ENCODE measurements around the gene SMTNL2.
"Not testable (repeated sequence)": the region's sequence is repeated elsewhere in the genome, so short reads cannot be mapped to it uniquely, and the experiment has no call there.

SMTNL2 gene

GRCh38 chr17:4642286-4642685 lies 58.0 kb downstream of the SMTNL2 start:
- no peak overlapping the region for H3K4me2 ChIP-seq (ENCODE audit: low read length)
- no peaks in the 10 kb centered on the region for H3K9me3 ChIP-seq (ENCODE audit: control insufficient read depth, low read length)
- no peaks in the 10 kb centered on the region for H3K79me2 ChIP-seq
- no peak overlapping the region for H2AFZ ChIP-seq
- H3K4me1 ChIP-seq: no peaks in the 10 kb centered on the region
- no peaks in the 10 kb centered on the region for H3K36me3 ChIP-seq (ENCODE audit: control insufficient read depth, insufficient read depth, low read length)
- TF ChIP-seq, protein P1, sequence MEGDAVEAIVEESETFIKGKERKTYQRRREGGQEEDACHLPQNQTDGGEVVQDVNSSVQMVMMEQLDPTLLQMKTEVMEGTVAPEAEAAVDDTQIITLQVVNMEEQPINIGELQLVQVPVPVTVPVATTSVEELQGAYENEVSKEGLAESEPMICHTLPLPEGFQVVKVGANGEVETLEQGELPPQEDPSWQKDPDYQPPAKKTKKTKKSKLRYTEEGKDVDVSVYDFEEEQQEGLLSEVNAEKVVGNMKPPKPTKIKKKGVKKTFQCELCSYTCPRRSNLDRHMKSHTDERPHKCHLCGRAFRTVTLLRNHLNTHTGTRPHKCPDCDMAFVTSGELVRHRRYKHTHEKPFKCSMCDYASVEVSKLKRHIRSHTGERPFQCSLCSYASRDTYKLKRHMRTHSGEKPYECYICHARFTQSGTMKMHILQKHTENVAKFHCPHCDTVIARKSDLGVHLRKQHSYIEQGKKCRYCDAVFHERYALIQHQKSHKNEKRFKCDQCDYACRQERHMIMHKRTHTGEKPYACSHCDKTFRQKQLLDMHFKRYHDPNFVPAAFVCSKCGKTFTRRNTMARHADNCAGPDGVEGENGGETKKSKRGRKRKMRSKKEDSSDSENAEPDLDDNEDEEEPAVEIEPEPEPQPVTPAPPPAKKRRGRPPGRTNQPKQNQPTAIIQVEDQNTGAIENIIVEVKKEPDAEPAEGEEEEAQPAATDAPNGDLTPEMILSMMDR (IDR thresholded peaks at IDR 0.05): no peak
- no peak overlapping the region for H3K9ac ChIP-seq
- H3K27ac ChIP-seq: no peak overlapping the region
- no peak overlapping the region for H3K4me3 ChIP-seq (ENCODE audit: low read depth, low read length)
- H3K27me3 ChIP-seq (ENCODE audit: control insufficient read depth, insufficient read depth, low read length): no peaks in the 10 kb centered on the region

GRCh38 chr17:4643676-4644075 lies 59.3 kb downstream of the SMTNL2 start:
- no peaks in the 10 kb centered on the region for H3K27me3 ChIP-seq (ENCODE audit: control insufficient read depth, insufficient read depth, low read length)

GRCh38 chr17:4645642-4646041 lies 61.3 kb downstream of the SMTNL2 start:
- no peaks in the 10 kb centered on the region for H3K36me3 ChIP-seq (ENCODE audit: control insufficient read depth, insufficient read depth, low read length)
- H3K27me3 ChIP-seq (ENCODE audit: control insufficient read depth, insufficient read depth, low read length): no peaks in the 10 kb centered on the region
- TF ChIP-seq, protein P1 (IDR thresholded peaks at IDR 0.05): no peak
- H3K27ac ChIP-seq: no peak overlapping the region
- H3K79me2 ChIP-seq: no peaks in the 10 kb centered on the region
- no peaks in the 10 kb centered on the region for H3K4me1 ChIP-seq
- H3K9ac ChIP-seq: no peak overlapping the region
- H2AFZ ChIP-seq: no peak overlapping the region
- no peak overlapping the region for H3K4me3 ChIP-seq (ENCODE audit: low read depth, low read length)
- H3K4me2 ChIP-seq (ENCODE audit: low read length): no peak overlapping the region
- no peaks in the 10 kb centered on the region for H3K9me3 ChIP-seq (ENCODE audit: control insufficient read depth, low read length)

More at GRCh38 chr17:4643676-4644075, 59.3 kb downstream of the SMTNL2 start:
- Histone ChIP-seq H3K36me3 (ENCODE audit: control insufficient read depth, insufficient read depth, low read length) (no peaks in the 10 kb centered on the region), H3K9ac (no peak overlapping the region), H2AFZ (no peak overlapping the region), H3K79me2 (no peaks in the 10 kb centered on the region), H3K27ac (no peak overlapping the region), H3K4me2 (ENCODE audit: low read length) (no peak overlapping the region), H3K9me3 (ENCODE audit: control insufficient read depth, low read length) (no peaks in the 10 kb centered on the region), H3K4me3 (ENCODE audit: low read depth, low read length) (no peak overlapping the region), H3K4me1 (no peaks in the 10 kb centered on the region)
- TF ChIP-seq, protein P1 (IDR thresholded peaks at IDR 0.05): no peak

DNA sequence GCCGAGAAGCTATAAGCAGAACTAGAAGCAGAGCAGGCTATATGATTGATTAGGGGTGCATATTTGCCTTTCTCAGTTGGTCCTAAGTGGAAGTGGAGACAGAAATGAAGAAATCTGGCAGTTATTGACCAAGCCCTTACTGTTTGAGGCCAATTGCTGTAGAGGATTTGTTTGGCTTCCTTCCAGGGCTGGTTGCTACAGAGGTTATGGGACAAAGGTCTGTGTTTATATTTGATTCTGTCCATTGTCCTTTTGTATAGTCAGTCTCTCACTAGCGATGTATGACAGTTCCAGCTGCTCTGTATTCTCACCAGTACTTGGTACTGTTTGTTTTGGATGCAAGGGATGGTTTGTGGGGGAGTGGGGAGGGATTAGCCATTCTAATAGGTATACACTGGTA lies 64.4 kb downstream of the SMTNL2 start:
- H3K9ac ChIP-seq: no peak overlapping the region
- no peak overlapping the region for H3K4me3 ChIP-seq (ENCODE audit: low read depth, low read length)
- H3K27ac ChIP-seq: no peak overlapping the region
- H3K36me3 ChIP-seq (ENCODE audit: control insufficient read depth, insufficient read depth, low read length): no peaks in the 10 kb centered on the region
- no peak overlapping the region for H2AFZ ChIP-seq
- H3K79me2 ChIP-seq: no peaks in the 10 kb centered on the region
- no peaks in the 10 kb centered on the region for H3K9me3 ChIP-seq (ENCODE audit: control insufficient read depth, low read length)
- no peak overlapping the region for H3K4me2 ChIP-seq (ENCODE audit: low read length)
- no peaks in the 10 kb centered on the region for H3K4me1 ChIP-seq
- no peaks in the 10 kb centered on the region for H3K27me3 ChIP-seq (ENCODE audit: control insufficient read depth, insufficient read depth, low read length)
- TF ChIP-seq, protein P1 (IDR thresholded peaks at IDR 0.05): no peak

DNA sequence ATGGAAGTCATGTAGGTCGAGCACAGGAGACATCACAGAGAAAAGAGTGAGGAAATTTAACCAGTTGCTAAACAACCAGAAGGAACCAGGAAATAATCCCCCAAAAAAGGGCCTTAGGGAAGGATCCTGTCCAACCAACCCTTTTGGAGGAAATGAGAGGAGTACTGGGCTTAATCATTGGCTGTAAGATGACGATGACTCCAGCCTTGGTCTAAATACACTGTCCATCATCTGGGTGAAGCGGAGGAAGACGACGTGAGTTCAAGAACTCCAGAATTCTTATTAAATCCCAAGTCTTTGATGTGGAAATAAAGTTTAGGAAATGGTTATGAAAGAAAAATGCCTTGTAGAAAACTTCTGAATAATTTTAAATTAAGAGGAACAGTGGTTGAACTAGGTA lies 68.7 kb downstream of the SMTNL2 start:
- Histone ChIP-seq H2AFZ (no peak overlapping the region), H3K4me3 (ENCODE audit: low read depth, low read length) (no peak overlapping the region), H3K27me3 (ENCODE audit: control insufficient read depth, insufficient read depth, low read length) (no peaks in the 10 kb centered on the region), H3K9ac (no peak overlapping the region), H3K27ac (no peak overlapping the region), H3K4me2 (ENCODE audit: low read length) (no peak overlapping the region), H3K9me3 (ENCODE audit: control insufficient read depth, low read length) (no peaks in the 10 kb centered on the region), H3K36me3 (ENCODE audit: control insufficient read depth, insufficient read depth, low read length) (no peaks in the 10 kb centered on the region), H3K79me2 (no peaks in the 10 kb centered on the region), H3K4me1 (no peaks in the 10 kb centered on the region)
- TF ChIP-seq, protein P1 (IDR thresholded peaks at IDR 0.05): no peak

DNA sequence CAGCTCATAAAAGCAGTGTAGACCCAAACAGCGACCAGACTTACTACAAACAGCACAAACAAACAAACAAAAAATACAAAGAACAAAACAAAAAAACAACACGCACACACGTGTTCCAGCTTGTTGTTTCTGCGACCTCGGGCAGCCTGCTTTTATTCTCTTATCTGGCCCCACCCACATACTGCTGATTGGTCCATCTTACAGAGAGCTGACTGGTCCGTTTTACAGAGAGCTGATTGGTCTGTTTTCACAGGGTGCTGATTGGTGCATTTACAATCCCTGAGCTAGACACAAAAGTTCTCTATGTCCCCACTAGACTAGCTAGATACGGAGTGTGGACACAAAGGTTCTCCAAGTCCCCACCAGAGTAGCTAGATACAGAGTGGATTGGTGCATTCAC lies 71.6 kb downstream of the SMTNL2 start:
- H3K27me3 ChIP-seq (ENCODE audit: control insufficient read depth, insufficient read depth, low read length); H3K4me2 ChIP-seq (ENCODE audit: low read length); H2AFZ ChIP-seq; H3K4me1 ChIP-seq; H3K9ac ChIP-seq; H3K79me2 ChIP-seq; H3K9me3 ChIP-seq (ENCODE audit: control insufficient read depth, low read length); H3K36me3 ChIP-seq (ENCODE audit: control insufficient read depth, insufficient read depth, low read length); H3K4me3 ChIP-seq (ENCODE audit: low read depth, low read length); H3K27ac ChIP-seq: not testable (repeated sequence)

All from parathyroid adenoma (tissue), 2 donors.